Mesendoderm (in vitro differentiated cells): Measurements from ENCODE around the gene TMPRSS4.

Experiments used
- DNase-seq: peaks from one replicate; pipeline ENCODE4 v3.0.0; 2013
- H2AK5ac ChIP-seq: 2 replicates; pipeline ENCODE4 v1.6.1; 2013; ENCODE audit warnings: low read length, inconsistent platforms
- H2BK120ac ChIP-seq: 2 replicates; pipeline ENCODE4 v1.6.1; 2013; ENCODE audit warnings: low read depth, mild to moderate bottlenecking, low read length, moderate library complexity, mixed read lengths
- H2BK15ac ChIP-seq: replicated peaks from 2 replicates; pipeline ENCODE4 v1.6.1; 2013; ENCODE audit warnings: low read depth, mild to moderate bottlenecking, moderate library complexity
- H2BK5ac ChIP-seq: 2 replicates; pipeline ENCODE4 v1.6.1; 2013; ENCODE audit warnings: low read length, inconsistent platforms
- H3K18ac ChIP-seq: 2 replicates; pipeline ENCODE4 v1.6.1; 2013; ENCODE audit warnings: mild to moderate bottlenecking, low read length, mixed read lengths
- H3K23ac ChIP-seq: one replicate; pipeline ENCODE4 v1.6.1; 2013; ENCODE audit warnings: low read length
- H3K27ac ChIP-seq: 2 replicates; pipeline ENCODE4 v1.5.1; 2013; ENCODE audit warnings: low read depth, mild to moderate bottlenecking, inconsistent platforms, low read length, moderate library complexity
- H3K27me3 ChIP-seq: 2 replicates; pipeline ENCODE4 v1.6.1; 2013; ENCODE audit warnings: low read length, control low read depth, mild to moderate bottlenecking, inconsistent platforms; ENCODE audit not compliant: insufficient read depth, poor library complexity
- H3K36me3 ChIP-seq: 2 replicates; pipeline ENCODE4 v1.6.1; 2013; ENCODE audit warnings: low read length, inconsistent platforms; ENCODE audit not compliant: control insufficient read depth, insufficient read depth
- H3K4ac ChIP-seq: one replicate; pipeline ENCODE4 v1.6.1; 2013; ENCODE audit warnings: low read depth, mild to moderate bottlenecking, low read length, moderate library complexity
- H3K4me1 ChIP-seq: 2 replicates; pipeline ENCODE4 v1.6.1; 2013; ENCODE audit warnings: low read depth, low read length, inconsistent platforms; ENCODE audit not compliant: control insufficient read depth
- H3K4me2 ChIP-seq: 2 replicates; pipeline ENCODE4 v1.6.1; 2013; ENCODE audit warnings: low read length
- H3K4me3 ChIP-seq: 2 replicates; pipeline ENCODE4 v1.5.1; 2013; ENCODE audit warnings: mild to moderate bottlenecking, low read length
- H3K56ac ChIP-seq: one replicate; pipeline ENCODE4 v1.6.1; 2013; ENCODE audit warnings: low read length
- H3K79me1 ChIP-seq: 2 replicates; pipeline ENCODE4 v1.6.1; 2013; ENCODE audit warnings: low read length, inconsistent platforms
- H3K79me2 ChIP-seq: 2 replicates; pipeline ENCODE4 v1.6.1; 2013; ENCODE audit warnings: mild to moderate bottlenecking, low read length; ENCODE audit not compliant: control insufficient read depth, insufficient read depth
- H3K9ac ChIP-seq: 2 replicates; pipeline ENCODE4 v1.6.1; 2013; ENCODE audit warnings: low read length, inconsistent platforms
- H4K5ac ChIP-seq: one replicate; pipeline ENCODE4 v1.6.1; 2013; ENCODE audit warnings: low read length
- H4K8ac ChIP-seq: one replicate; pipeline ENCODE4 v1.6.1; 2013; ENCODE audit warnings: low read depth, mild to moderate bottlenecking, control low read depth, low read length, moderate library complexity
- WGBS: extraction: QIAGEN DNeasy Blood & Tissue Kit; methylation state at CpG from one replicate; pipeline ENCODE4 v1.1.7; 2013; ENCODE audit warnings: low lambda C conversion rate, missing lambda C conversion rate; ENCODE audit not compliant: insufficient coverage; ENCODE audit errors: extremely low coverage; 5-methylcytosine and 5-hydroxymethylcytosine counted together

Gene TMPRSS4

GRCh38 chr11:118152552-118153471, 75.9 kb downstream of the TMPRSS4 start, which contains the start of gene SCN4B:
Gene SCN4B, minus strand, starts transcription at chr11:118152823. Its CDS starts 150 bp downstream, at chr11:118152673.
- no peaks in the 10 kb centered on the region for H3K36me3 ChIP-seq
- H3K79me1 ChIP-seq, result no peaks in the 10 kb centered on the region
- H3K4me1 ChIP-seq, result peaks cover 12% of the 10 kb centered on the region
- no peak within 1 kb of the TSS for H3K18ac ChIP-seq
- no peak within 1 kb of the TSS for H3K4ac ChIP-seq
- H3K4me2 ChIP-seq, result peak within 1 kb of the TSS; percentile 94
- no peak within 1 kb of the TSS for H4K8ac ChIP-seq
- H4K5ac ChIP-seq, result no peak within 1 kb of the TSS
- H3K27ac ChIP-seq, result no peak within 1 kb of the TSS
- H2BK15ac ChIP-seq, result no peak within 1 kb of the TSS
- no peak within 1 kb of the TSS for H2BK120ac ChIP-seq
- peak within 1 kb of the TSS; percentile 52 for H3K4me3 ChIP-seq
- H3K56ac ChIP-seq, result peak within 1 kb of the TSS; percentile 73
- peak within 1 kb of the TSS; percentile 57 for H3K9ac ChIP-seq
- peak; percentile 83 for DNase-seq
- no peaks in the 10 kb centered on the region for H3K79me2 ChIP-seq
- H2BK5ac ChIP-seq, result no peak within 1 kb of the TSS
- H3K23ac ChIP-seq, result peak within 1 kb of the TSS; percentile 52
- no peak within 1 kb of the TSS for H2AK5ac ChIP-seq
- no CpG with 5 or more reads among the region's 88 CpGs for WGBS
- peaks cover 59% of the 10 kb centered on the region for H3K27me3 ChIP-seq

- Histone ChIP-seq H3K4me3 (no peak overlapping the region), H3K4ac (no peak overlapping the region), H3K36me3 (no peaks in the 10 kb centered on the region), H3K79me2 (no peaks in the 10 kb centered on the region), H2BK120ac (no peak overlapping the region), H3K4me1 (peaks cover 12% of the 10 kb centered on the region), H2BK15ac (no peak overlapping the region), H3K4me2 (peak overlapping the region; percentile 0), H3K9ac (no peak overlapping the region), H3K79me1 (no peaks in the 10 kb centered on the region), H3K23ac (no peak overlapping the region), H4K5ac (no peak overlapping the region), H3K56ac (peak overlapping the region; percentile 1), H2AK5ac (no peak overlapping the region), H2BK5ac (no peak overlapping the region), H3K27ac (no peak overlapping the region), H3K18ac (no peak overlapping the region), H4K8ac (no peak overlapping the region), H3K27me3 (peaks cover 62% of the 10 kb centered on the region)
- WGBS, result no CpG with 5 or more reads among the region's 16 CpGs
- DNase-seq, result no peak
Measured at GRCh38 chr11:118153516-118153915, 76.6 kb downstream of the TMPRSS4 start.

- Histone ChIP-seq H3K4me3 (no peak overlapping the region), H3K36me3 (no peaks in the 10 kb centered on the region), H4K8ac (no peak overlapping the region), H4K5ac (no peak overlapping the region), H3K18ac (no peak overlapping the region), H2BK120ac (no peak overlapping the region), H3K4me1 (peaks cover 12% of the 10 kb centered on the region), H3K4ac (no peak overlapping the region), H3K27me3 (peaks cover 63% of the 10 kb centered on the region), H2AK5ac (no peak overlapping the region), H3K4me2 (no peak overlapping the region), H3K79me1 (no peaks in the 10 kb centered on the region), H2BK15ac (no peak overlapping the region), H3K23ac (no peak overlapping the region), H3K79me2 (no peaks in the 10 kb centered on the region), H2BK5ac (no peak overlapping the region), H3K27ac (no peak overlapping the region), H3K56ac (no peak overlapping the region), H3K9ac (no peak overlapping the region)
- no CpG with 5 or more reads among the region's 11 CpGs for WGBS
- no peak for DNase-seq
Measured at GRCh38 chr11:118153976-118154375, 77.1 kb downstream of the TMPRSS4 start.

GRCh38 chr11:118154641-118155040, 77.8 kb downstream of the TMPRSS4 start:
- no peaks in the 10 kb centered on the region for H3K79me2 ChIP-seq
- H3K4me2 ChIP-seq, result no peak overlapping the region
- H3K4me3 ChIP-seq, result no peak overlapping the region

GRCh38 chr11:118155776-118156530, 79.1 kb downstream of the TMPRSS4 start:
- no peak overlapping the region for H4K8ac ChIP-seq
- no peaks in the 10 kb centered on the region for H3K36me3 ChIP-seq
- H2BK120ac ChIP-seq, result no peak overlapping the region
- no peak overlapping the region for H3K27ac ChIP-seq
- H2AK5ac ChIP-seq, result no peak overlapping the region
- H3K23ac ChIP-seq, result no peak overlapping the region
- H3K79me2 ChIP-seq, result no peaks in the 10 kb centered on the region
- H3K79me1 ChIP-seq, result no peaks in the 10 kb centered on the region
- H3K9ac ChIP-seq, result no peak overlapping the region
- no peak overlapping the region for H3K18ac ChIP-seq
- no peak overlapping the region for H2BK15ac ChIP-seq
- no peak overlapping the region for H3K4me3 ChIP-seq
- no CpG with 5 or more reads among the region's 11 CpGs for WGBS
- H4K5ac ChIP-seq, result no peak overlapping the region
- no peak for DNase-seq
- H3K27me3 ChIP-seq, result peaks cover 63% of the 10 kb centered on the region
- no peak overlapping the region for H3K4ac ChIP-seq
- peaks cover 12% of the 10 kb centered on the region for H3K4me1 ChIP-seq
- H2BK5ac ChIP-seq, result no peak overlapping the region
- no peak overlapping the region for H3K4me2 ChIP-seq
- no peak overlapping the region for H3K56ac ChIP-seq

More at GRCh38 chr11:118154641-118155040, 77.8 kb downstream of the TMPRSS4 start:
- H3K4me1 ChIP-seq, result peaks cover 12% of the 10 kb centered on the region
- no peak overlapping the region for H2BK15ac ChIP-seq
- no peak overlapping the region for H2BK120ac ChIP-seq
- H4K5ac ChIP-seq, result no peak overlapping the region
- peaks cover 66% of the 10 kb centered on the region for H3K27me3 ChIP-seq
- DNase-seq, result no peak
- no CpG with 5 or more reads among the region's 1 CpG for WGBS
- H2AK5ac ChIP-seq, result no peak overlapping the region
- no peaks in the 10 kb centered on the region for H3K36me3 ChIP-seq
- no peak overlapping the region for H2BK5ac ChIP-seq
- no peak overlapping the region for H3K4ac ChIP-seq
- H3K23ac ChIP-seq, result no peak overlapping the region
- H3K56ac ChIP-seq, result no peak overlapping the region
- no peaks in the 10 kb centered on the region for H3K79me1 ChIP-seq
- no peak overlapping the region for H3K27ac ChIP-seq
- H3K9ac ChIP-seq, result no peak overlapping the region
- no peak overlapping the region for H4K8ac ChIP-seq
- H3K18ac ChIP-seq, result no peak overlapping the region
